ENCODE results near the gene DNMT3L. TPM values are rescaled to one million over a fixed set of nuclear protein-coding genes. Genes with fewer than 3 reads are reported as not detected.

The DNMT3L gene
- polyA plus RNA-seq, 1 donor (not counting 4 experiments of a cell fraction or from before 2014, with no cell fraction given) = not detected

- Histone ChIP-seq H3K4me3 (ENCODE audit: control insufficient read depth in 2 of 3, extremely low read depth in 1 of 3, insufficient read depth in 2 of 3, low read depth in 1 of 3, low read length in 3 of 3) (no peak overlapping the region), H3K9me1 (ENCODE audit: control insufficient read depth, extremely low read depth, insufficient read depth, low read length) (no peaks in the 10 kb centered on the region), H2AFZ (ENCODE audit: control insufficient read depth, low read length) (no peak overlapping the region), H3K27ac (ENCODE audit: control insufficient read depth, insufficient read depth, low read length) (no peak overlapping the region), H3K79me2 (ENCODE audit: control insufficient read depth, insufficient read depth, low read length) (no peaks in the 10 kb centered on the region), H3K9ac (ENCODE audit: control insufficient read depth, extremely low read depth, insufficient read depth, low read length) (no peak overlapping the region), H3K27me3 (ENCODE audit: control insufficient read depth, extremely low read depth, insufficient read depth, low read length) (peaks cover 11% of the 10 kb centered on the region), H4K20me1 (ENCODE audit: control insufficient read depth, extremely low read depth, insufficient read depth, low read length) (no peaks in the 10 kb centered on the region), H3K36me3 (ENCODE audit: control insufficient read depth in 2 of 2, extremely low read depth in 1 of 2, insufficient read depth in 2 of 2, low read length in 2 of 2) (no peaks in the 10 kb centered on the region), H3K4me2 (ENCODE audit: control insufficient read depth, extremely low read depth, insufficient read depth, low read depth, low read length) (no peak overlapping the region), H3K4me1 (ENCODE audit: control insufficient read depth, extremely low read depth, insufficient read depth, low read length) (no peaks in the 10 kb centered on the region), H3K9me3 (ENCODE audit: control insufficient read depth, low read depth, low read length) (no peaks in the 10 kb centered on the region)
- TF ChIP-seq, protein P1, sequence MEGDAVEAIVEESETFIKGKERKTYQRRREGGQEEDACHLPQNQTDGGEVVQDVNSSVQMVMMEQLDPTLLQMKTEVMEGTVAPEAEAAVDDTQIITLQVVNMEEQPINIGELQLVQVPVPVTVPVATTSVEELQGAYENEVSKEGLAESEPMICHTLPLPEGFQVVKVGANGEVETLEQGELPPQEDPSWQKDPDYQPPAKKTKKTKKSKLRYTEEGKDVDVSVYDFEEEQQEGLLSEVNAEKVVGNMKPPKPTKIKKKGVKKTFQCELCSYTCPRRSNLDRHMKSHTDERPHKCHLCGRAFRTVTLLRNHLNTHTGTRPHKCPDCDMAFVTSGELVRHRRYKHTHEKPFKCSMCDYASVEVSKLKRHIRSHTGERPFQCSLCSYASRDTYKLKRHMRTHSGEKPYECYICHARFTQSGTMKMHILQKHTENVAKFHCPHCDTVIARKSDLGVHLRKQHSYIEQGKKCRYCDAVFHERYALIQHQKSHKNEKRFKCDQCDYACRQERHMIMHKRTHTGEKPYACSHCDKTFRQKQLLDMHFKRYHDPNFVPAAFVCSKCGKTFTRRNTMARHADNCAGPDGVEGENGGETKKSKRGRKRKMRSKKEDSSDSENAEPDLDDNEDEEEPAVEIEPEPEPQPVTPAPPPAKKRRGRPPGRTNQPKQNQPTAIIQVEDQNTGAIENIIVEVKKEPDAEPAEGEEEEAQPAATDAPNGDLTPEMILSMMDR (optimal IDR thresholded peaks at IDR 0.05 in 1 of 3, IDR thresholded peaks at IDR 0.05 in 1 of 3, conservative IDR thresholded peaks at IDR 0.05 in 1 of 3; ENCODE audit: extremely low read depth in 1 of 3, insufficient read depth in 2 of 3, low read length in 3 of 3) = no peak
- no peak for TF ChIP-seq EZH2 (IDR thresholded peaks at IDR 0.05; ENCODE audit: low read length)
- DNase-seq (ENCODE audit: low read depth, low spot score) (no peak), FAIRE-seq (no peak)
- dilution Hi-C loops (cut with MboI; ENCODE audit: extremely low pct_ligation_motif_present, low sequenced_read_pairs) = no loop called here
Observed at GRCh38 chr21:44275041-44275440, 13.3 kb upstream of the DNMT3L start.

- dilution Hi-C loops (cut with MboI; ENCODE audit: extremely low pct_ligation_motif_present, low sequenced_read_pairs) = no loop called here
- FAIRE-seq = no peak
Observed at GRCh38 chr21:44273046-44273445, 11.3 kb upstream of the DNMT3L start.

More at GRCh38 chr21:44273046-44273445, 11.3 kb upstream of the DNMT3L start:
- Histone ChIP-seq H3K4me3 (ENCODE audit: control insufficient read depth in 2 of 3, extremely low read depth in 1 of 3, insufficient read depth in 2 of 3, low read depth in 1 of 3, low read length in 3 of 3) (no peak overlapping the region), H3K36me3 (ENCODE audit: control insufficient read depth in 2 of 2, extremely low read depth in 1 of 2, insufficient read depth in 2 of 2, low read length in 2 of 2) (no peaks in the 10 kb centered on the region), H3K9me1 (ENCODE audit: control insufficient read depth, extremely low read depth, insufficient read depth, low read length) (no peaks in the 10 kb centered on the region), H3K79me2 (ENCODE audit: control insufficient read depth, insufficient read depth, low read length) (no peaks in the 10 kb centered on the region), H3K9ac (ENCODE audit: control insufficient read depth, extremely low read depth, insufficient read depth, low read length) (no peak overlapping the region), H3K4me2 (ENCODE audit: control insufficient read depth, extremely low read depth, insufficient read depth, low read depth, low read length) (no peak overlapping the region), H3K27me3 (ENCODE audit: control insufficient read depth, extremely low read depth, insufficient read depth, low read length) (peaks cover 11% of the 10 kb centered on the region), H3K9me3 (ENCODE audit: control insufficient read depth, low read depth, low read length) (no peaks in the 10 kb centered on the region), H3K27ac (ENCODE audit: control insufficient read depth, insufficient read depth, low read length) (no peak overlapping the region), H2AFZ (ENCODE audit: control insufficient read depth, low read length) (no peak overlapping the region), H3K4me1 (ENCODE audit: control insufficient read depth, extremely low read depth, insufficient read depth, low read length) (no peaks in the 10 kb centered on the region), H4K20me1 (ENCODE audit: control insufficient read depth, extremely low read depth, insufficient read depth, low read length) (no peaks in the 10 kb centered on the region)
- no peak for DNase-seq (ENCODE audit: low read depth, low spot score)
- TF ChIP-seq EZH2 (IDR thresholded peaks at IDR 0.05; ENCODE audit: low read length) = no peak
- TF ChIP-seq, protein P1 (optimal IDR thresholded peaks at IDR 0.05 in 1 of 3, IDR thresholded peaks at IDR 0.05 in 1 of 3, conservative IDR thresholded peaks at IDR 0.05 in 1 of 3; ENCODE audit: extremely low read depth in 1 of 3, insufficient read depth in 2 of 3, low read length in 3 of 3) = no peak
